SK-N-MC (cell line): ENCODE results near the gene SIGLEC8.
"Not testable (repeated sequence)": the region's sequence is repeated elsewhere in the genome, so short reads cannot be mapped to it uniquely, and the experiment has no call there.

ENCODE experiments used
- DNase-seq: peaks from one replicate; pipeline ENCODE4 v3.0.0-alpha.2; 2011; ENCODE audit warnings: low read depth, low spot score
- H3K27ac ChIP-seq: fragments of 200-600 bp; sonication (generic); 2 replicates; pipeline ENCODE4 v1.5.1; 2016; ENCODE audit warnings: mixed run types
- H3K36me3 ChIP-seq: fragments of 200-600 bp; sonication (generic); 2 replicates; pipeline ENCODE4 v1.6.1; 2017; ENCODE audit warnings: antibody characterized with exemption, low read length, mixed read lengths; ENCODE audit not compliant: insufficient read depth
- H3K4me3 ChIP-seq: fragments of 200-600 bp; sonication (generic); 2 replicates; pipeline ENCODE4 v1.5.1; 2016
- H3K9ac ChIP-seq: fragments of 200-600 bp; sonication (generic); 2 replicates; pipeline ENCODE4 v1.8.0; 2017; ENCODE audit warnings: mixed run types, mixed read lengths; ENCODE audit not compliant: insufficient read length
- H3K9me3 ChIP-seq: fragments of 200-600 bp; sonication (generic); 2 replicates; pipeline ENCODE4 v1.6.1; 2017; ENCODE audit warnings: low read depth, mild to moderate bottlenecking, antibody characterized with exemption, low read length, moderate library complexity, mixed read lengths
- EZH2 ChIP-seq: fragments of 200-600 bp; sonication (generic); IDR thresholded peaks from one replicate; pipeline ENCODE4 v1.6.1; 2017; ENCODE audit warnings: antibody characterized with exemption
- FOXP2 ChIP-seq: optimal IDR thresholded peaks from 2 replicates; pipeline ENCODE3; 2011; ENCODE audit warnings: mild to moderate bottlenecking, moderate library complexity; ENCODE audit not compliant: insufficient read depth; ENCODE audit errors: extremely low read length, control extremely low read depth
- POLR2AphosphoS5 ChIP-seq: IDR thresholded peaks from 2 replicates; pipeline ENCODE4 v1.6.1; 2012; ENCODE audit warnings: mild to moderate bottlenecking, low read depth, low read length, borderline replicate concordance

The SIGLEC8 gene

GRCh38 chr19:51457351-51458013, 772 bp downstream of the SIGLEC8 start:
- no peak overlapping the region for H3K27ac ChIP-seq
- no peaks in the 10 kb centered on the region for H3K36me3 ChIP-seq
- DNase-seq, result no peak
- TF ChIP-seq EZH2 (no peak), FOXP2 (no peak), POLR2AphosphoS5 (no peak)
- no peak overlapping the region for H3K4me3 ChIP-seq
- H3K9me3 ChIP-seq, result no peaks in the 10 kb centered on the region
- no peak overlapping the region for H3K9ac ChIP-seq

- Histone ChIP-seq H3K36me3 (no peaks in the 10 kb centered on the region), H3K9ac (no peak overlapping the region), H3K9me3 (no peaks in the 10 kb centered on the region), H3K4me3 (no peak overlapping the region), H3K27ac (no peak overlapping the region)
- no peak for DNase-seq
- TF ChIP-seq FOXP2 (no peak), EZH2 (no peak), POLR2AphosphoS5 (no peak)
Observed at GRCh38 chr19:51456541-51457290, 1.5 kb downstream of the SIGLEC8 start.

GRCh38 chr19:51450730-51451307, 7.4 kb downstream of the SIGLEC8 start:
- H3K9ac ChIP-seq, result no peak overlapping the region
- no peak for TF ChIP-seq POLR2AphosphoS5
- no peak for TF ChIP-seq EZH2
- no peak for TF ChIP-seq FOXP2
- no peak overlapping the region for H3K27ac ChIP-seq
- no peaks in the 10 kb centered on the region for H3K9me3 ChIP-seq
- H3K4me3 ChIP-seq, result no peak overlapping the region
- no peak for DNase-seq
- H3K36me3 ChIP-seq, result no peaks in the 10 kb centered on the region

GRCh38 chr19:51448411-51449016, 9.7 kb downstream of the SIGLEC8 start:
- no peak for DNase-seq
- no peak for TF ChIP-seq POLR2AphosphoS5
- TF ChIP-seq EZH2, result no peak
- TF ChIP-seq FOXP2, result no peak
- no peaks in the 10 kb centered on the region for H3K36me3 ChIP-seq
- no peak overlapping the region for H3K9ac ChIP-seq
- no peak overlapping the region for H3K4me3 ChIP-seq
- H3K9me3 ChIP-seq, result no peaks in the 10 kb centered on the region
- H3K27ac ChIP-seq, result no peak overlapping the region

GRCh38 chr19:51448011-51448410, 10.2 kb downstream of the SIGLEC8 start:
- Histone ChIP-seq H3K36me3 (no peaks in the 10 kb centered on the region), H3K9ac (no peak overlapping the region), H3K4me3 (no peak overlapping the region), H3K9me3 (no peaks in the 10 kb centered on the region), H3K27ac (no peak overlapping the region)
- TF ChIP-seq EZH2 (no peak), POLR2AphosphoS5 (no peak), FOXP2 (no peak)
- no peak for DNase-seq

GRCh38 chr19:51447510-51447909, 10.7 kb downstream of the SIGLEC8 start:
- not testable (repeated sequence) for DNase-seq

GRCh38 chr19:51441410-51442390, 16.6 kb downstream of the SIGLEC8 start:
- no peak for DNase-seq
- no peak overlapping the region for H3K4me3 ChIP-seq
- H3K9ac ChIP-seq, result no peak overlapping the region

More at GRCh38 chr19:51447510-51447909, 10.7 kb downstream of the SIGLEC8 start:
- not testable (repeated sequence) for H3K9ac ChIP-seq, H3K27ac ChIP-seq, H3K36me3 ChIP-seq, H3K4me3 ChIP-seq, H3K9me3 ChIP-seq

GRCh38 chr19:51440846-51441409, 17.3 kb downstream of the SIGLEC8 start:
- TF ChIP-seq POLR2AphosphoS5 (no peak), EZH2 (no peak), FOXP2 (no peak)

More at GRCh38 chr19:51441410-51442390, 16.6 kb downstream of the SIGLEC8 start:
- Histone ChIP-seq H3K27ac (no peak overlapping the region), H3K9me3 (no peaks in the 10 kb centered on the region), H3K36me3 (no peaks in the 10 kb centered on the region)
- TF ChIP-seq POLR2AphosphoS5 (no peak), EZH2 (no peak), FOXP2 (no peak)

More at GRCh38 chr19:51440846-51441409, 17.3 kb downstream of the SIGLEC8 start:
- no peaks in the 10 kb centered on the region for H3K36me3 ChIP-seq
- no peak overlapping the region for H3K27ac ChIP-seq
- no peaks in the 10 kb centered on the region for H3K9me3 ChIP-seq
- DNase-seq, result no peak
- no peak overlapping the region for H3K4me3 ChIP-seq
- H3K9ac ChIP-seq, result no peak overlapping the region
